GM21619 (cell line): ENCODE data around the gene FBXO10.
"Not testable (repeated sequence)": the region's sequence is repeated elsewhere in the genome, so short reads cannot be mapped to it uniquely, and the experiment has no call there.

ENCODE experiments used
- ATAC-seq: cut with Tn5 transposase; IDR thresholded peaks from one replicate; pipeline ENCODE4 v1.9.1; 2021; ENCODE audit not compliant: unreplicated experiment

FBXO10 gene

DNA sequence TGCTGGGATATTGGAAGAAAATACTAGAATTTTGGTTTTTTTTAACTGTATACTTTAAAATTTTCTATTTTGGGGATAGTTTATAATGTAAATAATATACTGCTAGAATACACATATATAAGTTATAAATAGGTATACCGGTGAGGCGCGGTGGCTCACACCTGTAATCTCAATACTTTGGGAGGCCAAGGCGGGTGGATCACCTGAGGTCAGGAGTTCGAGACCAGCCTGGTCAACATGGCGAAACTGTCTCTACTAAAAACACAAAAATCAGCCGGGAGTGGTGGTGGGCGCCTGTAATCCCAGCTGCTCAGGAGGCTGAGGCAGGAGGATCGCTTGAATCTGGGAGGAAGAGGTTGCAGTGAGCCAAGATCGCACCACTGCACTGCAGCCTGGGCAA lies 61.8 kb downstream of the FBXO10 start:
- not testable (repeated sequence) for ATAC-seq

DNA sequence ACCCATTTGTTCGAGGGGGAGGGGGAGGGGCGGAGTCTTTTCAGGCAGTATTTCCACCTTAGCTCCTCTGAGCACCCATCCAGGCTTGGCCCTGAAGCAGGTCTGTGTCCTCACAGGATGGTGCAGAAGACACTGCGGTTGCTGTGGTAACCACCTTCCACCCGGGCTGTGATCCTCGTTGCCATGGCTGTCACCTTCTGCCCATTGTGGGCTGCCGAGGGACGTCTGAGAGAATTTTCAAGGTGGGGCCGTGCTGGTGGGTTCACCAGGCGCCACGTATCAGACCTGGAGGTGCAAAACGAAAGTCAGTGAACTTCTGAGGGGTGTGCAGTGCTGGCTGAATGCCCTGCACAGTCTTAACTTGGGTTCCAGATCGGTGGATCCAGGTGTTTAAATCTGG lies 63.7 kb downstream of the FBXO10 start:
- no peak for ATAC-seq

DNA sequence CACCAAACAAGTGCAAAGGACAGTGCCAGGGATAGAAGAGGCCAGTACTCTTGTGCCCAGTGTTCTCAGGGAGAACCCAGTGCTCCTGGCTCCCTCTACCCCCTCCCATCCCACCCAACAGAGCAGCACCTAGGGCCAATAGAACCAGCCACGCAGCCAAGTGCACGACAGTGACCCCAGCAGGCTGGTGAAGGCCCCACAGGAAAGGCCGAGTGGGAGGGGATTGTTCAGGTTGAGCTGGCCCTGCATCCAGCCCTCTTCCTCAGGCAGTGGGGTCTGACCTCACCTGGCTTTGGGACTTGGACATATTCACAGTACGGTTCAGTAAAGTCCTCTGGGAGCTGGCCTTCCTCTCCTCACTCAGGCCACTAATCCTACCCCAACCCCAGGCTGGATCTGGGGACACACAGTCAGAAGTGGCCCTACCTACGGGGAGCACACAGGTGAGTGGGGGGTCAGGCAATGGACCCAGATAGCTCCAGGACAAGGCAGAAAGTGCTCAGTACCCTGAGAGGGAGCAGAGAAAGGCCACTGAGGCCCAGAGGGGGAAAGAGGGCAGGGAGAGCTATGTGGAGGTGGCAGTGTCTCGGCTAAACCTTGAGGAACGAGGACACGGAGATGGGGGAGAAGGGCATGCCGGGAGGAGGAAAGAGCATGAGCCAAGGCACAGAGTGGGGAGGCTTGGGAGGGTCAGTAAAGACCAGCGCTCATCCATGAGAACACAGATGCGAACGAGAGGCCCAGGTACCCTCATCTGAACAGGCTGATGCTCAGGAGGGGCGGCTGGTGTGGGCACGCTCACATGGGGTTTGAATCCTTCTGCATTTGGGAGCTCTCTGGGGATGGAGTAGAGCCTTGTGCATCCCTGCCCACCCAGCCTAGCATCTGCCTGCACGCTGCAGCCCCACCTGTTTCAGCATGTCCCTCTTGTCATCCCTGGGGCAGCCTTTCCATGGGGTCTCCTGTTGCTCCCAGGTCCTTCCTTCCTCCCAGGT lies 64.9 kb downstream of the FBXO10 start:
- no peak for ATAC-seq

DNA sequence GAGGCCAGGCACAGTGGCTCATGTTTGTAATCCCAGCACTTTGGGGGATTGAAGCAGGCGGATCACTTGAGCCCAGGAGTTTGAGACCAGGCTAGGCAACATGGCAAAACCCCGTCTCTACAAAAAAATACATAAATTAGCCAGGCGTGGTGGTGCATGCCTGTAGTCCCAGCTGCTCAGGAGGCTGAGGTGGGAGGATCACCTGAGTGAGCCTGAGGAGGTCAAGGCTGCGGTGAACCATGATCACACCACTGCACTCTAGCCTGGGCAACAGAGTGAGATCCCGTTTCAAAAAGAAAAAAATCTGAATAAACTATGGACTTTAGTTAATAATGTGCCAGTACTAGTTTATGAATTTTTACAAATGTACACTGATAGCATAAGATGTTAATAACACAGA lies 66.1 kb downstream of the FBXO10 start:
- not testable (repeated sequence) for ATAC-seq

DNA sequence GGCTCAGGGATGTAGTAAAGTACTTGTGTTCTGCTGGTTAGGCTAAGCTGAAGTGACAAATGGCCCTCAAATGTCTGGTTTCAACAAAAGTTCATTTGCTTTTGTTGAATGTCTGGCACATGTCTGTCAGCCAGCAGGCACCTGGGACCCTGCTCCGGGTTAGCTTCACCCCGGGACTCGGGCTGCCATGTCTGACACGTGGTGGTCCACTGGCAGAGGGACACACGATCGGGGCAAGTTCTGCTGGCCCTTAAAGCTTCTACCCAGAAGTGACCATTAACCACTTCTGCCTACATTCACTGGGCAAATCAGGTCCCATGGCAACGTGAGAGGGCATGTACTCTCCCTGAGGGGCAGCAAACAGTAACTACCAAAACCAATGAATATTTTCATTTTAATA lies 66.6 kb downstream of the FBXO10 start:
- no peak for ATAC-seq

DNA sequence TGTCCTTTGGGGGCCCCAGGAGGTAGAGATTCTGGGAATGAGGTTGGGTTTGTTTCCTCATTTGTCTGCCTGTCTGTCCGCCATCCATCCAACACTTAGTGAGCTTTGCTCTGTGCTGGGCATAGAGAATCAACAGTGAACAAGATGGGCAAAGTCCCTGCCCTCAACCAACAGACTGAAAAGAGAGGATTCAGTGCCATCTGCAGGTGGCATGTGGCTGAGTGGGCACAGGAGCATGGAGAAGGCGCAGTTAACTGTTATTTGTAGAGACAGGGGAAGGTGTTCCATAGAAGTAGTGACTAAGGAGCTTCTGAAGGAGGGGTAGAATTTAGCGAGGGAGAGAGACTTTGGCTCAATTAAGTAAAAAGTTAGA lies 67.4 kb downstream of the FBXO10 start:
- ATAC-seq: no peak

DNA sequence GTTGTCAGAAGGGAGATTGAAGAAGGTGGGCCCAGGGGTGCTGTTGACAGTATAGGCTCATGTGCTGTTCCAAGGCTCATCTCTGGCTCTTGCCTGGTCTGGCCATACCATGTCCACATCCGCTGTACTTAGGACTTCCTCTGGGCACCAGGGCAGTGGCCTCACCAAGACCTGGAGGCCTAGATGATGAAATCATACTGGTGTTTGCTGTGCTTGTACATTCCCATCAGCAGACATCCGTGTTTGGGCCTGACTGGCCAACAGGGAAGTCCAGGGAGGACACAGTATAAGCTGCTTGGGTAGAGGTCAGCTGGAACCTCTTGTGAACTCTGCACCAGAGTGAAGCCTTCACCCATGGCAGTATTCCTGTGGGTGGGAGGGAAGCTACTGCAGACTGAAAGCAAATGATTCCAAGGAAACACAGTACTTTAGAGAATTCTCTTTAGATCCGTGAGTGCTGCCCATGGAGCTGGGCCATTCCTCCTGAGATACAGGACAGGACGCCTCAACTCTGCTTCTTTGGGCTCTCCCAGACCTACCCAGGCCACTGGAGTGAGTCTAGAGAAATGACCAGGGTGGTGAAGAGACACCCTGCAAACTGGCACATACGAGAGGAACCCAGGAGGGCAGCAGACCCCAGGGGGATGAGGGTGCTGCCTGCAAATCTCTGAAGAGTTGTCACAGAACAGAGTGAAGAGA lies 67.9 kb downstream of the FBXO10 start:
- ATAC-seq: no peak

DNA sequence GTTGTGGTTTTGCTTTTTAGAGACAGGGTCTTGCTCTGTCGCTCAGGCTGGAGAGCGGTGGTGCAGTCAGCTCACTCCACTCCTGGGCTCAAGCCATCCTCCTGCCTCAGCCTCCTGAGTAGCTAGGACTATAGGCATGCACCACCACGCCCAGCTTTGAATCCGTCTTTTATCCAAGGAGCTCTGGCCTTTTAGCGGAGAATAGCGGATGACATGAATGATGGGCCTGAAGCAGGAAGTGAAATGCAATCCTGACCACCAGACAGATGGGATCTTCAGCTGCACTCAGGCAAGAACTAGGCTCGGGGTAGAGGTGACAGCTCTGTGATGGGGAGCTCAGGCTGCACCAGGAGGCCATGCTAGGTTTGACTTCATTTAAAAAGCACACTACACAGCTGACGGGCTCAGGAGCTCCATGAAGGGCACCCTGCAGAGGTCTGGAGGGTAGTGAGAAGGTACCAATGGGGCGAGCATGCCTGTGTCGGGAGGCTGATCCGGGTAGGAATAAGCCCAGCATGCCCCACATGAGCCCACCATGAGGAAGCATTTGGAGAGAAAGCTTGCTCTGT lies 68.5 kb downstream of the FBXO10 start:
- ATAC-seq: no peak

DNA sequence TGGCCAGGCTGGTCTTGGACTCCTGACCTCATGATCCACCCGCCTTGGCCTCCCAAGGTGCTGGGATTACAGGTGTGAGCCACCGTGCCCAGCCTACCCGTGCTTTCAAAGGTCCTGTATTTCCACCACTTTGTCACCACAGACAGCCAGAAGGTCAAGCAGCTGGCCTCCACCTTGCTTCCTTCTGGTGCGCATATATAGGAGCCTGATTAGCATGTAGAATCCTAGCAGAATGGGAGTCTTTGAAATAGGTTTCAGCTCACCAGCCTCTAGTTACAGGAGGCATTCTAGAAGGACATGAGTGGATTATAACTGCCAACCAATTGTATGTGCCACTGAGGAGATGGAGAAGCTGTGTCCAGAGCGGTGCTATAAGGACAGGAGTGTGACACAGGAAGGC lies 71.6 kb downstream of the FBXO10 start:
- no peak for ATAC-seq

DNA sequence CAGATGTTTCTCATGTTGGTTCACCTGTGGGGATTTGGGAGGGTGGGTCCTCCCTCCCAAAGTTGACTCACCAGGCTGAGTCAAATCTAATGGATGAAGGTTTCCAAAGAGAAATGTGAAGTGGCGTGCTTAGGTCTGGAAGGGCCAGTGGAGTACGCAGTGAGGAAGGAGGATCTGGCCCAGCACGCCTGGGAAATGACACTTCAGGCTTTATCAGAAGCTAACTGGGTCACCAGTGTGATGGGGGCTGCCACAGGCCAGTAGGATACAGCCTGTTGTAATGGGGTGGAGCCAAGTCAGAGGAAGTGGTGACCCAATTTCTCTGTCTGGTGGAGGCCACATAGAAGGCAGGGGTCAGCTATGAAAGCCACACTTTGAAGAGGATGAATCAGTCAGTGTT lies 72.4 kb downstream of the FBXO10 start:
- no peak for ATAC-seq

DNA sequence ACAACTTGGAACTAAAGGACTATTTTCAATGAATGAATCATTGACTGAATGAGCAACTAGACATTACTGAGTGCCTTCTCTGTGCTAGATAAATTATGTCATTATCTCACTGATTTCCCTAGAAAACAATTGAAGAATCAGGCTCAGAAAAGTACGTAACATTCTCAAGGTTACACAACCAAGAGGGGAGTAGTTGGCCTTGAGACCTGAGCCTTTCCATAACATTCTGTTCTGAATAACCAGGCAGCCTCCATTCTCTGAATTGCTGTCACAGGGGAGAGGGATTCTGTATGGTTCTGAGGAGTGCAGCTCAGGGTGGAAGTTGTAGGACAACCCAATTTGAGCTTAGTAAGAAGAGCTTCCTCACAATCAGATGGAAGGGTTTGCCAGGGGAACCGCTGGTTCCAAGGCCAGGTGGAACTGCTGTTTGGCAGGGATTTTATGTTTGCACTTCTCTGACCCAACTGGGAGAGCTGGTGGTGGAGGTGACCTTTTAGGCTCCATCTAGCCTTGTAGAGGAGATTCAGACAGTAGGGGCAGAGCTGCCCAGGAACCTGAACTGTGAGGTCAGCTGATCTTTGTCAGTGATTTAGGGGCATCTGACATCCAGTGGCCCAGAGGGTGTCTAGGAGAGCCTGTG lies 74.1 kb downstream of the FBXO10 start:
- no peak for ATAC-seq

DNA sequence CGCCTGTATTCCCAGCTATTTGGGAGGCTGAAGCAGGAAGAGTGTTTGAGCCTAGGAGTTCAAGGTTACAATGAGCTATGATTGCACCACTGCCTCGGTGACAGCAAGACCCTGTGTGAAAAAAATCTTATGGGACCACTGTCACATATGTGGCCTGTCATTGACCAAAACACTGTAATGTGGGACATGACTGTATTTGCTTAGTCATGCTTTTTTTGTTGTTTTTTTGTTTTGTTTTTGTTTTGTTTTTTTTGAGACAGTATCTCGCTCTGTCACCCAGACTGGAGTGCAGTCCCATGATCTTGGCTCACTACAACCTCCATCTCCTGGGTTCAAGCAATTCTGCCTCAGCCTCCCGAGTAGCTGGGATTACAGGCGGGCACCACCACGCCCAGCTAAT lies 76.9 kb downstream of the FBXO10 start:
- no peak for ATAC-seq

DNA sequence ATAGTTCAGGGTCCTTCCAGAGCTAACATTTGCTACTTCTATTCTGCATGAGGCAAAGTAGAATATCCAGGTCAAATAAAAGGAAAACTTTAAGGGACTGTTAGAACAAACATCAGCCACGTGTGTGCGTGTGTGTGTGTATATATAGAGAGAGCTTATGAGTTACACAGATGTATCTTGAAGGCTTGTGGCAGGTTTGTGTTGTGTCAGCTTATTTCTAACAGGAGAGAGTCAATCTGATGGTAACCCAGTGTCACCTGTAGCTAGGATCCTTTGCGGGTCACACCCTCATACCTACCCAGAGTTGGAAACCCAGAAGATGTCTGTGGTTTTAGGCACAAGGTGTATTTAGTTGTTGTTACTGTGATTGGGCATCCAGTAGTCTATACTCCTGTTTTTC lies 77.7 kb downstream of the FBXO10 start:
- ATAC-seq: no peak

DNA sequence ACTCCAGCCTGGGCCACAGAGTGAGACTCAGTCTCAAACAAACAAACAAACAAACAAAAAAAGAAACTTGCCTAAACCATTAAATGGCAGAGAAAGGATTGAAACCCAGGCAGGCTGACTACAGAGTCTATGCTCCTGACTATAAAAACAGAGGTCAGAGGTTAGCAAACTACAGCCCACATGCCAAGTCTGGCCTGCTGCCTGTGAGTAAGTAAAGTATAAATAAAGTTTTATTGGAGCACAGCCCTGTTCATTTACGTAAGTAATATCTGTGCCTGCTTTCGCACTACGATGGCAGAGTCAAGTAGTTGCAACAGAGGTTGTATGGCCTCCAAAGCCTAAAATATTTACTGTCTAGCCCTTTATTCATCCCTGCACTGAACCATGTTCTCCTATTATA lies 78.9 kb downstream of the FBXO10 start:
- ATAC-seq: no peak

DNA sequence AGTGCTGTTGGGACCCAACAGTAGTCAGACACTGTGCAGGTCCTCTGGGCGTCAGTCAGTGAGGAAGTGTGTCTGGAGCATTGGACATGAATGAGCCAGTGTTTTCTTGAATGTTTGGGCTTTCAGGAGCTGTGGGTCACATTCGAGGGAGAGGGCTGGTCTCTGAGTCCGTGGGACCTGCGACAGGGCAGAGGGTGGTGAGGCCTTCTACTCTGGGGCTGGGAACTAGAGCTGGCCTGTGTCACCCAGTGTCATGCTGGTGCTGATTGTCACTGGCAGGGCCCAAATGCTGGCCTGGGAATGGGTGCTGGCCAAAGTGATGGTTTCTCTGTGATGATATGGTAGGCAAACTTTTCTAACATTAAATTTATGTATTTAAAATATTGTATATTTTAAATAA lies 80.2 kb downstream of the FBXO10 start:
- no peak for ATAC-seq

DNA sequence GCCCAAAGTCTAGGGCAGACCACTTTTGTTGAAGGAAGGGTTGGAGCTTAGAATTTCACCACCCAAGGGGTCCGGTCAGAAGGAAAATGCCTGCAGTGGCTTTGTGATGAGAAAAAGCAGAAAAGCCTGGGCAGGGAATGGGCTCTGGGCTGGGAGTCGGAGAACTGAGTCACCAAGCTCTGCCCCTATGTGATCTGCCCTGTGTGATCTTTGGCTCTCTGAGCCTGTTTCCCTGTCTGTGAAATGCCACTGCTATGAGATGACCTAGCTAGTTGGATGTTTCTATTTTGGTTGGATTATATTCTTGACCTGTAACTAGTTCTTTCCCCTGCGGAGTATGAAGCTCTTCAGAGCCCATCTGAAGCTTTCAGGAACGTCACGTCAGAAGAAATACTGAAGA lies 80.6 kb downstream of the FBXO10 start:
- no peak for ATAC-seq

DNA sequence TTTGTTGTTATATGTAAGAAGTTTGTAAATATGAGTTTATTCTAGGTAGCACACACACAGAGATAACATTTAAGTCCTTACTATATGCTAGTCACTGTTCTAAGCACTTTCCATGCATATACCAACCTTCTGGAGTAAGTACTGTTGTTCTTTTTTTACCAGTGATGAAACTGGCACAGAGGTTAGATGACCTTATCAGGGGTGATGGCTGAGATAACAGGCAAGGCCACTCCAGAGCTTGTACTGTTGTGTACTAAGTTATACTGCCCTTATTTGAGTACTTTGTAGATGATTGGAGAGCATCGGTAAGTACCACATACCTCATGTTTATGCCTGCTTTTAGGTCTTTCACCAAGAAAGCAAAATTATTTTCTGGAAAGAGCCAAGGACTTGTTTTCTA lies 84.2 kb downstream of the FBXO10 start:
- ATAC-seq: no peak

DNA sequence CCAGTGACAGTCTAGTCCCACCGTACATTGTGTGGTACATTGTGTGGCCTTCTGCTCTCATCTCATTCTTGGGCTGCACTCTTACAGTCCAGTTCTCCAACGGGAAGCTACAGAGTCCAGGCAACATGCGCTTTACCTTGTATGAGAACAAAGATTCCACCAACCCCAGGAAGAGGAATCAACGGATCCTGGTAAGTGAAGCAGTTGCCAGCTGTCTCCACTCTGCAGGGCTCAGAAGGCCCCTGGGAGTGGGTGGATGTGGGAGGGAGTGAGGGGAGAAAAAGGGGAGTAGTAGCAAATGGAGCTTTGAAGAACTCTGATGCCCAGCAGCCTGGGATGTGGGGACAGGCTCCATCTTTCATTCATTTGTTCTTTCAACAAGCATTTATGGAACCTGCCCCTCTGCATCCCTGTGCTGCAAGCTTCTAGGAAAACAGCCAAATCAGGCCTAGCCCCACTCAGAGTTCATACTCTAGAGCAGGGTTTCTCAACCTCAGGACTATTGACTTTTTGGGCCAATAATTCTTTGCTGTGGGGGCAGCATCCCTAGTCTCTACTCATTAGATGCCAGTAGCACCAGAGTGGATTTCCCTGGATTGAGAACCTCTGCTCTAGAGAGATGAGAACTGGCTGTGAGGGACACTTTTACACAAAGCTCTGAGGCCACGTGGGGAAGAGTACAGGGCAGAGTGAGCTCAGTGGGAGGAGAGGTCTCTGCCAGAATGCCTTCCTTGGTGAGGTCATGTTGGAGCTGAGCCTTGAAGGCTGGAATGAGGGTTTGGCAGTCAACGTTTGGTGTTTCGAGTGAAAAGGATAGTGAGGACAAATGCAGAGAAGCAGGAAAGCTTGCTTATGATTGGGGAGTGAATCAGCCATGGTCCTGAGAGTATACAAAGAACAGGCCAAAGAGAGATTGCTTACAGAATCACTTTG lies 89.3 kb downstream of the FBXO10 start:
- no peak for ATAC-seq

DNA sequence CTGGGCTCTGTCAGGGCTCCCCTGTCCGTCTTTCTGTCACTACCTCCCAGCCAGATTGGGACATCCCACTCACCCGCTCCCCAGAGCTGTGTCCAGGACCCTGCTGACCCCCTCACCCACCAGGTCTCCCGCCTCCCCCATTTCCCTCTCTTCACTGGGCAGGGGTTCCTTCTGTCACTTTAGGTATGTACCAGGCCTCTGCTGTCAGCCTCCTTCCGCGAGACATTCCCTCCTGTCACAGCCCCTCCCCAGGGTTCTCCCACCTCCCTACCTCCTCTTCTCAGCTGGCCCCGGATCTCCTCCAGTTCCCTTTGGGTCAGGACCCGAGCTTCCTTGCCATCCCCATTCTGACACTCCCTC lies 89.9 kb downstream of the FBXO10 start:
- ATAC-seq: no peak

DNA sequence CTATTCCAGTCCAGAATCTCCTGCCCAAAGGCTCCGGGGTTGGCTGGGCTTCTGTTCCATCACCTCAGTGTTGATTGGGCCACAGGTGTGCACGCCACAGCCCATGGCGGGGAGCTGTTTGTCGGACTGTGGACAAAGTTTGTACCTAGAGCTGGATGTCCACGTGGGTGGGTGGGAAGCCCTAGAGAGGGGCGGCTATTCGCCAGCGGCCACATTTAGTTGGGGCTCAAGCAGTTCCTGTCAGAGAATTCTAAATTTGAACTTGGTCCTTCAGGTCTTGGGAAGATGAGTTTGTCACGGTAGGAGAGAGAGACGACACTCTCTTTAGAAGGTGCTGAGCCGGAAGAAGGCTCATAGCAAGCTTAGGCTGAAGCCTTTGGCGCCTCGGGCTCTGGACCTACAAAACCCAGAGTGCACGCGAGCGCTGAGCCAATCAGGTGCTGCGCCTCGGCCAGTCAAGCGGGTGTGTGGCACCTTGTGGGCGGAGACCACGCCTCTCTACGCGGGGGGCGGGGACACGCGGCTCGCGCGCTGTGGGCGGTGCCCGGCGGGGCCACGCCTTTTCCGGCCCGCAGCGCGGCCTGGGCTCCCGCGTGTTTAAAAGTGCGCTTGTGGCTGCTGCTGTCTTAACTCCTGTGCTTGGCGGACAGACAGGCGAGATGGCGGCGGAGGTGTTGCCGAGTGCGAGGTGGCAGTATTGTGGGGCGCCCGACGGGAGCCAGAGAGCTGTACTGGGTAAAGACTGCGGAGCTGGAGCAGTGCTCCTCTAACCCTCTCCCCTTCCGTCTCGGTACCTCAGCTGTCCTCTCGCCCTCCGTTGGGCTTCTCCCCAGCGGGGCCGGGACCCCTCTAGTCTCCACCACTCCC lies 90.6 kb downstream of the FBXO10 start, which contains the start of gene POLR1E:
POLR1E (plus strand) TSS at position 560 of the 867 bp plus-strand sequence; CDS start at position 660, 100 bp downstream.
- ATAC-seq: peak; percentile 98
